A673 (cell line): ENCODE data around the gene ALOXE3. TPM values are rescaled to one million over a fixed set of nuclear protein-coding genes. Genes with fewer than 3 reads are reported as not detected.
A peak's percentile ranks its signal among the peaks of the same experiment; 100 is the strongest.

Source experiments
- BruUV-seq: library from RNA; stranded (reverse); fragments of 400-500 nt; replicated peaks from 2 replicates; lab custom pipeline; 2021; lab: Mats Ljungman, UMichigan
- CTCF ChIA-PET: fragments of 300-600 bp; sonication (Branson Sonifier 250); formaldehyde crosslinking; loops from one replicate; lab custom pipeline; 2022; ENCODE audit warnings: antibody characterized with exemption; lab: Charles Lee
- POLR2A ChIA-PET: fragments of 300-600 bp; sonication (Branson Sonifier 250); formaldehyde crosslinking; loops from one replicate; lab custom pipeline; 2022; ENCODE audit warnings: antibody characterized with exemption; ENCODE audit not compliant: low non-redundant PET; lab: Charles Lee
- DNase-seq: peaks from one replicate; pipeline ENCODE4 v3.0.0-alpha.2; 2015; ENCODE audit warnings: low spot score
- H3K27ac ChIP-seq: fragments of 200-600 bp; sonication (generic); 2 replicates; pipeline ENCODE4 v1.5.1; 2016; ENCODE audit warnings: mixed run types, low read depth, mild to moderate bottlenecking, mixed read lengths, antibody characterized with exemption, low read length; ENCODE audit not compliant: poor library complexity, severe bottlenecking
- H3K27me3 ChIP-seq: fragments of 200-600 bp; sonication (generic); replicated peaks from 2 replicates; pipeline ENCODE4 v1.6.1; 2017; ENCODE audit warnings: mixed run types, low read depth, mild to moderate bottlenecking, mixed read lengths, antibody characterized with exemption, low read length; ENCODE audit not compliant: insufficient read depth, poor library complexity
- H3K36me3 ChIP-seq: fragments of 200-600 bp; sonication (generic); 2 replicates; pipeline ENCODE4 v1.6.1; 2016; ENCODE audit warnings: mixed run types, mild to moderate bottlenecking, mixed read lengths, antibody characterized with exemption, low read length; ENCODE audit not compliant: insufficient read depth, poor library complexity, severe bottlenecking
- H3K4me1 ChIP-seq: fragments of 200-600 bp; sonication (generic); 2 replicates; pipeline ENCODE4 v1.6.1; 2017; ENCODE audit warnings: mixed run types, mild to moderate bottlenecking, mixed read lengths, antibody characterized with exemption, low read length; ENCODE audit not compliant: insufficient read depth, poor library complexity, severe bottlenecking
- H3K4me3 ChIP-seq: fragments of 200-600 bp; sonication (generic); 2 replicates; pipeline ENCODE4 v1.5.1; 2016; ENCODE audit warnings: low read depth, mixed run types, mild to moderate bottlenecking, mixed read lengths, low read length; ENCODE audit not compliant: poor library complexity, severe bottlenecking
- H3K9me3 ChIP-seq: fragments of 200-600 bp; sonication (generic); 2 replicates; pipeline ENCODE4 v1.6.1; 2016; ENCODE audit warnings: mixed run types, low read depth, mild to moderate bottlenecking, mixed read lengths, antibody characterized with exemption, low read length; ENCODE audit not compliant: poor library complexity, severe bottlenecking
- CTCF ChIP-seq: fragments of 300-800, 200-600 bp; sonication (generic); conservative IDR thresholded peaks from 2 replicates; pipeline ENCODE4 v1.5.1; 2017; ENCODE audit warnings: low read depth, mild to moderate bottlenecking, antibody characterized with exemption, low read length, moderate library complexity, mixed read lengths
- EZH2 ChIP-seq: fragments of 200-600 bp; sonication (generic); IDR thresholded peaks from 2 replicates; pipeline ENCODE4 v1.6.1; 2017; ENCODE audit warnings: borderline replicate concordance, low read depth, mild to moderate bottlenecking, mixed read lengths, antibody characterized with exemption, low read length; ENCODE audit not compliant: poor library complexity, severe bottlenecking
- intact Hi-C: fragments of 100-400 bp; cut with micrococcal nuclease; formaldehyde crosslinking; loops from one replicate; pipeline ENCODE4 v1.10.0; 2022; ENCODE audit not compliant: unreplicated experiment
- total RNA-seq: library from RNA; stranded (reverse); gene quantifications from 2 replicates; pipeline ENCODE4 v1.2.3, GENCODE V29; 2021

ALOXE3 gene
- total RNA-seq, 1 experiment from 2014 or later: not detected

DNA sequence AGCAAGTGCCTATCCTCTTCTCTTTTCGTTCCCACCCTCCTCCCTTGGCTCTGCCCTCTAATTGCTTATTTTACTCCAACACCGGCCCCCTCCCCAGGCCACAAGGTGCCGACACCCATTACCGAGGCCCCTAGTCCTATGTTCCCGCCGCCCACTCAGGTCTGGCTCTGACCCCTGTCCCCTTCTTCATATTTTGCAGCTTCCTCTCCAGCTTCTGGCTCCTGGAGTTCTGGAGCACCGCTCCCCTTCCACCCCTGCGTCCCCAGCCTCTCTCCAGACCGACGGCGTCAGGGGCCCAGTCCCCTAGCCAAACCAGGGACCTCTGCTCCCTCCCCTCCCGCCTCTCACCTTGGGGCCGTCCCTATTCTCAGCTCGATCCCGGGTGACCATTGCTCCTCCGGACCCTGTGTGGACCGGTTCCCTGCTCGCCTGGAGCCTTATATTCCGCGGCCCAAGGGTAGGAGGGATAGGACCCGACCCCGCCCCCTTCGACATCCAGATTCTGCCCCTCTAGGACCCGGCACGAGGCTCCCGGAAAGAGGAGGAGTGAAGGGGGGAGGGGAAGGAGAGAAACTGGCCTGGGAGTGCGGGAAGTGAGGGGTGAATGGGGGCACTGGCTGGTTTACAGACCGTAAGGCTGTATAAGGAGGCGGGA lies 5.5 kb upstream of the ALOXE3 start, which contains the start of gene HES7:
Gene HES7, minus strand, starts transcription at position 412 of the 655 bp plus-strand sequence. Its CDS starts 22 bp downstream, at position 390.
- H3K36me3 ChIP-seq: no peaks in the 10 kb centered on the region
- ChIA-PET CTCF (interaction anchor here (0.6 kb wide), 1 partner anchor 29 kb away, joined by 3 read pairs; no protein-coding TSS in a partner anchor), POLR2A (no interaction called here)
- peaks cover 6% of the 10 kb centered on the region for H3K4me1 ChIP-seq
- BruUV-seq: no TSS peak
- H3K27ac ChIP-seq: no peak within 1 kb of the TSS
- no peaks in the 10 kb centered on the region for H3K27me3 ChIP-seq
- no peak for TF ChIP-seq CTCF
- TF ChIP-seq EZH2: no peak
- intact Hi-C loops: loop anchor here (2.0 to 5.0 kb wide), 2 partner anchors 33 to 253 kb away; partner anchors contain the start of gene KRABD2
- H3K4me3 ChIP-seq: peak within 1 kb of the TSS; percentile 68
- no peaks in the 10 kb centered on the region for H3K9me3 ChIP-seq
- DNase-seq: peak; percentile 57

- Histone ChIP-seq H3K27ac (no peak overlapping the region), H3K4me1 (peaks cover 6% of the 10 kb centered on the region), H3K27me3 (no peaks in the 10 kb centered on the region), H3K9me3 (no peaks in the 10 kb centered on the region), H3K4me3 (peak overlapping the region; percentile 68), H3K36me3 (no peaks in the 10 kb centered on the region)
- POLR2A ChIA-PET: no interaction called here
- intact Hi-C loops: loop anchor here (2.0 to 5.0 kb wide), 2 partner anchors 34 to 254 kb away; partner anchors contain the start of gene KRABD2
- CTCF ChIA-PET: interaction anchor here (0.6 kb wide), 1 partner anchor 14 kb away, joined by 3 read pairs; no protein-coding TSS in a partner anchor
- DNase-seq: peak; percentile 71
- BruUV-seq: no TSS peak
- TF ChIP-seq CTCF (no peak), EZH2 (no peak)
These were observed 4.8 kb upstream of the ALOXE3 start for GRCh38 chr17:8122924-8123694.

- intact Hi-C loops: loop anchor here (2.0 to 5.0 kb wide), 2 partner anchors 34 to 255 kb away; partner anchors contain the start of gene KRABD2
- Histone ChIP-seq H3K36me3 (no peaks in the 10 kb centered on the region), H3K4me3 (peak overlapping the region; percentile 68), H3K9me3 (no peaks in the 10 kb centered on the region), H3K27ac (no peak overlapping the region), H3K4me1 (peaks cover 6% of the 10 kb centered on the region), H3K27me3 (no peaks in the 10 kb centered on the region)
- no TSS peak for BruUV-seq
- ChIA-PET CTCF (interaction anchor here (0.6 to 0.8 kb wide), 2 partner anchors 15 to 33 kb away, joined by 3 to 5 read pairs; no protein-coding TSS in a partner anchor), POLR2A (no interaction called here)
- no peak for TF ChIP-seq EZH2
- TF ChIP-seq CTCF: no peak
- DNase-seq: peak; percentile 47
These were observed 4.2 kb upstream of the ALOXE3 start for GRCh38 chr17:8122422-8122923.
